ENCODE data around the gene CHD9.
"Not testable (repeated sequence)": the region's sequence is repeated elsewhere in the genome, so short reads cannot be mapped to it uniquely, and the experiment has no call there.

- TF ChIP-seq CTCF, POLR2A, POLR2AphosphoS5, EP300 (IDR thresholded peaks at IDR 0.05): not testable (repeated sequence)
Observed at GRCh38 chr16:53075461-53075860, 20.7 kb downstream of the CHD9 start.

Measured in sigmoid colon (tissue), 4 donors.